Measurements from ENCODE around the gene NRCAM.

NRCAM gene

DNA sequence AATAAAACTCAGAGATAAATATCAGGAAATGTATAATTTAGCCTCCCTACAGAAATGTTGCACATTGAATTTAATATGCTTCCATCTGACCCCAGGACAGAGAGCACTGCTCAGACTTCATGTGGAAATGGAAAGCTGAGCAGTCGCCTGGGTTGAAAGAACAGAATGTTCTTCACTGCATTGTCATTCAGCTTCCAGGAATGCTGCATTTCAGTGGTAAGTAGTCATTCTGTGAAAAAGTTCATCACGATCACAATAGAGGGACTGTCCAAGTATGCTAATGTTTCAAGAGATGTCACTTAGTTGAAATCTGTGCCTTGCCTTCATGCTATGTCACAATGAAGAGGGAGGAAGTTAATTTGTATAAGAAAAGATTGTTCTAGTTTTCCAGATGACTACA is 147.3 kb downstream of the NRCAM start:
- no peak for DNase-seq (ENCODE audit: low spot score)

DNA sequence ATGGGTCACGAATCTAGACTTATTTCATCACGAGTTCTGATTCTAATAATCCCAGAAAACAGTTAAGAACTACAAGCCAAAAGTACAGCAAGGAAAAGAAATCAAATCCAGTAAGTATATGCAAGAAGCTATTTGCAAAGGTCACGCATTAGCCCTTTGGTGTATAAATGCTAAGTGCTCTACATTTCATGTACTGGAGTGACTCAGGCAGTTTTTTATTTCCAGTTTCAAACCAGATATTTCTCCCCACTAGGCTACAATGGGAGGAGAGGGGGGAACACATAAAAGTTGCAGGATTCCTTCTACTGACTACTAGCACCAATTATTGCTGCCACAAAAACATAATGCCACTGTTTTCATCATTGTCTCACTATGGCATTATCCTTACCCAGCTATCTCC is 148.0 kb downstream of the NRCAM start:
- no peak for DNase-seq (ENCODE audit: low spot score)

DNA sequence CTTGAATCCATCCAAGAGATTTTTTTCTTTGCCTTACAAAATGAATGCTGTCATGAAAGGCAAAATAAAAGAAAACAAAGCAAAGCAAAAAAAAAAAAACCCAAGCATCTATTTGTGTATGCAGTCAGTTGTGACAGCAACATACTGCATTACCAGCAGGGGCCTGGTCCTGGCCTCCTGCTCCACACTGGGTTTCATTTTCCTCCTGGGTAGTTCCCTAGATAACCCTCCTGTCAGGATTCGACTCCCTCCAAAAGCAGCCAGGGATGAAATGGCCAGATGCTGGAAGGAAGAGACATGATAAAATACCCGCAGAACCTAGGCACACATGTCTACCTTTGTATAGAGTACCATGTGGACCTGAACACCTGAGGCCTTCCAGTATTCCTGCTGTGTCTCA is 148.6 kb downstream of the NRCAM start:
- DNase-seq (ENCODE audit: low spot score) = no peak

DNA sequence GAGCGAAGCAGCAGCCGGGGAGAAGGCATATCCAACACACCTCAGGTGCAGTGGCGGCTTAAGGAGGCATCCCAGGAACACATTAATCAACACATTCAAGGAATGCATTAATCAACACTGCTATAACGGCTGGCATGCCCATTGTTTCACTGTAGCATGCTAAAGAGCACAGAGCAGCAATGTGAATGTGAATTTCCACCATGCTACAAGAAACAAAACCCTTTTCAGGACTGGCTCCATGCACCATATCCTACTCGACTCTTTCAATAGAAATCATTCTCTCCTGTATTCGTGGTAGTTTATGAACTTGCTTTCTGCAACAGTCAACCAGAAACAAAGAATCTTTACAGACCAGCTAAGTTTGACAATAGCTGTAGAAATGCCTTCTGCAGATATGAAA is 149.0 kb downstream of the NRCAM start:
- no peak for DNase-seq (ENCODE audit: low spot score)

DNA sequence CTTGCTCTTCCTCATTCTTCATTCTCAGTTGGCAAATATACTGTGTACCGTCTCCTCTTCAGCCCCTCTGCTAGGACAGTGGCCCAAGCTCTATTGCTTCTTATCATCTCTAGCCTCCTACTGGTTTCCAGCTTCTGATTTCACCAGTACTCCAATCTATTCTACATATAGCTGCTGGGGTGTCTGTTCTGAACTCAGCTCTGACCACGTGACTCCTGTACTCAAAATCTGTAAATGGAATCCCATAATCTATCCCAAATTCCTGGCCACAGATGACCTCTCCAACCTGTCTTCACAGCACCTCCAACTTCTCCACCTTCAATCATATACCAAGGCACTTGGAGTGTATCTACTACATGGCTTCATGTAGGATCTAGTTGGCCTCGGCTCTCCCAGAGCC is 152.9 kb downstream of the NRCAM start:
- no peak for DNase-seq (ENCODE audit: low spot score)

DNA sequence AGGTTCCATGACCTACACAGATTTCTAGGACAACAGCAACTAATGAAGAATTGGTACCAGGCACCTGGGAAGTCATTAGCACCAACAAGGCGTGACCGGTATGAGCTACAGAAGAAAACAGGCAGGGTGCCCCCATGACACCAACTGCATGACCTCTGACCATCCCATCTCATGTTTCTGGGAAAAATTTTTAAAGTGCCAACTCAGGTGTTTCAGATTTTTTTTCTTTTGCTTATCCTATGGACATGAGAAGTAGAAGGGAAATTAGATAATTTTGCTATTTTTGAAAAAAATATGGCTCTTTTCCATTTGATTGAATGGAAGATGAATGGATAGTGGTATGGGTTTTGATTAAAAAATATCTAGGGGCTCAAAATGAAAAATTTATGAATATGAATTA is 154.8 kb downstream of the NRCAM start:
- no peak for DNase-seq (ENCODE audit: low spot score)

DNA sequence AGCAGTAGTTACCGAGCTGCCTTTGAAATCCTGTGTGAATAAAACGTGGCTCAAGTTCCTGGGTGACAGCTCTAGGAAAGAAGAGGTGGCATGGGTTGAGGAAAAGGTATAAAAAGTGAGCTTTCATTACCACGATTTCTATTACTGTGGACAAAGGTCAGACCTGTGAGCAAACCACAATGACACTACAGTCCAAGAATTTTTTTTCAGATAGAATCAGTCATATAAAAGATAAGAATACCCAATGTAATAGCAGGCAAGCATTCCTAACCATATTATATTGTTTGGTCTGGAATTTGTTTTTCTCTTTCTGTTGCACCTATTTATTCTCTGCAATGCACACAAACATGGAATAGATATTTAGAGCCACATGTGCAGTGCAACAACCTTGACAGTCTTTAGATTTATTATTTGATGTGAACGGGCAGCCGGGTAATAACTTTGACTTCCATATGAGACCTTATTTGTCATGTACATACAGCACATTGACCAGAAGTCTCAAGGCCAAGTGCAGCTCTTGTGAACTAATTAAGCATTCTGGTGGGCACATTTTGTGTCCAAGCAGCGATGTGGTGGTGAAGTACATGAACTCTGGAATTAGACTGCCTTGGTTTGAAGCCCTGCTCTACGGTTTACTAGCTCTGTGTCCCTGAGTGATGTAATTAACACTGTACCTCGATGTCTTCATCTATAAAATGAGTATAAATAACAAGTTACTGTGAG is 156.8 kb downstream of the NRCAM start:
- peak; percentile 20 for DNase-seq (ENCODE audit: low spot score)

DNA sequence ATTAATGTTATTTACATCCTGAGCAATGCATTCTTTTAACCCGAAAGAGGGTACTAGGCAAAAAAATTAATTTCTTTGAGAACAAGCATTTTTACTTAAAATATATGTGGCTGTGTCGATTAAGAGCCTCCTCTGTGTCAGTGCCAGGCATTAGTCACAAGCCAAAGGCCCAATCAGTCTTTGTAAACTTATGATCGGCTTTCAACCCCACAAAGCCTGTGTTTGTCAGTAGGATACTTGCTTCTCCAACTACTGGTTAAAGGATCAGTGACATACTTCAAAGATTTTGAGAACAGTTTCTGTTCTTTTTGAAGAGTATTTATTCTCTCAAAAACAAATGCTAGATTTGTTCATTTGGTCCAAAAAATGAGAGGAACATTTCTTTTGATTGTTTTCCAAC is 159.3 kb downstream of the NRCAM start:
- DNase-seq (ENCODE audit: low spot score) = no peak

DNA sequence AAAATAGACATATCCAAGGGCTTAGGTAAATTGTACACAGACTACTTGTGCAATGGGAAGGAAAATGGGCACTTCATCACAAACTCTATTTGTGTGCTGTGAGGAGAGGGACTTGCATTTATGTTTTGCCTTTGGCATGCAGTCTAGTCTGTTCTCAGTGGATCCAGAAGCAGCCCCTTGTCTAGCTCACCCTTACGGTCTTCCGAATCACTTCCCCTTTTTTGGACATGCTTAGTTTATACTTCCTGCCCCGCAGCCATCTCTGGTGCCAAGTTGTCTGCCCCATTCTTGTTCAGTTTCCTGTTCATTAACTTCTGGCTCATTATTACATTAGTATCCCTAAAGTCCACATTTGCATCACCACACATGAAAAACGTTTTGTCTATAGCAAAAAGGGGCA is 161.6 kb downstream of the NRCAM start:
- no peak for DNase-seq (ENCODE audit: low spot score)

DNA sequence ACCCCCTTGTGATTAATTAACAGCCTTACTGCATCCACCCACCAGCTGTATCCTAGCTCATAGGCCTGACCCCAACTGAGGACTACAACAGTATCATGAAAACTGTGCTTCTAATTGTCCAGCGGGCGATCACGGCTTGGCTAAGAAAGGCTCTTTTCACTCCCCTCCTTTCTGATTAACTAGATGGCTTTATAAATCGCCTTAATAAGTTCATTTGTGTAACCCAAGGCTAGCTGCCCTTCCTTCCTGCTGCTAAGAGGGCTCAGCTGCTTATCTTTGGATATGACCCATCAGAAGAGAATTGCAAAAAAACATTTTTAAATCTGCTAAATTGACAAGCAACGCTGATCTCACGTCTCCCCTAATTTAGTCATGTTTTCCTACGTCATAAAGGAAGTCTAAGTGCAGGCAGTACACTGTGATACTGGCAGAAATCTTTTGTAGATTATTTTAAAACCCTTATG is 163.1 kb downstream of the NRCAM start:
- DNase-seq (ENCODE audit: low spot score) = no peak

DNA sequence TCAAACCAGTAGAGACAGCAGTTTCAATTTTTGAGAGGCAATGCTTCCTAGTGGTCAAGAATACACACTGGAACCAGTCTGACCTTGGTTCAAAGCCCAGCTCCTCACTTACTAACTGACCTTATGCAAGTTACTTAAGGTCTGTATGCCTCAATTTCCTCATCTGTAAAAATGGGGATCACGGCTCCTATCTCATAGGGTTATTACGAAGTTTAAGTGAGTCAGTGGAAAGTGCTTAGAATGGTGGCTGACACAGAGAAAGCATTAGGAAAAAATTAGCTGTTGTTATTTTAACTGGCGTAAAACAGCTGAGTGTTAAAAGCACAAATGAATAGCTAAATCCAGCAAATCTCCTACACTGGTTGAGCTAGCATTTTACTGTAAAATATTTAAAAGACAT is 163.7 kb downstream of the NRCAM start:
- no peak for DNase-seq (ENCODE audit: low spot score)

DNA sequence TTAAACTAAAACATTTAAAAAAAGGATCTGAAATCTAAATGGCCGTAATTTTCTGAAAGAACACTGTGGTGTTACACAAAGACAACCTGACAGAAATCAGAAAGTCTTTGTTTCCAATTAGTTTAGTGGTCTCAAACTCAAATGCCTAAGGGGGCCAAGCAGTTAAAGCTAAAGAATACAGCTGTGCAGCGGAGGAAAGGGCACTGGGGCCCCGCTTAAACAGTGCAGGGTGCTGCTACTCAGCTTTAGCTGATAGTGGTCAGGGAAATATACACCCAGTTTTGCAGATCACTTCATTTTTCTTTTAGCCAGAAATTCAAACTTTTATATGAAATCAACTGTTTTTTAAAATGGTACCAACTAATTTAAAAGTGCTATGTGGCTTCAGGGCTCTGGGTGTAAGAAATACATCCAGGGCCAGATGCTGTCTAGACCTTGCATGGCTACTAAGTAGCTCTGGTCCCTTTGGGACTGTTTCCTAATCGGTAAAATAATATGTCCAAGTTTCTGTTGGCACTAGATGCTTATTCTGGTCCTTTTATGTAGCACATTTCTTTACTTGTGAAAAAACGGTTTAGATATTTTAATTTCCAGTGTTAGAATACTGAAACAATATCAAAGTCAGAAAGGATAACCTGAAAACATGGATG is 164.3 kb downstream of the NRCAM start:
- no peak for DNase-seq (ENCODE audit: low spot score)

DNA sequence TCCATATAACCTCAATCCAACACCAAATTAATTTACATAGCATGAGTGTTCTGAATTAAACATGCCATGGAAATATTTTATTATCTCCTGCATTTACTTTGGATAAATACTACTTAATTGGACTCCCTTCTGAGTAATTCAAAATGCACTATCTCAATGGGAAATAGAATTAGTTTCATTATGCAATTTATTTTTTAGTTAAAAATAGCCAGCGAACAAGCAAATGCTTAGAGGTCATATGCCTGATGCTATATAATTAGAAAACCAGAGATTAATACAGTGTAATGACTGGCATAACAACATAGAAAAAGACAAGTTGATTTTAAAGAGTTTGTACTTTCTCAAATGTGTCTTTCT is 165.1 kb downstream of the NRCAM start:
- no peak for DNase-seq (ENCODE audit: low spot score)

DNA sequence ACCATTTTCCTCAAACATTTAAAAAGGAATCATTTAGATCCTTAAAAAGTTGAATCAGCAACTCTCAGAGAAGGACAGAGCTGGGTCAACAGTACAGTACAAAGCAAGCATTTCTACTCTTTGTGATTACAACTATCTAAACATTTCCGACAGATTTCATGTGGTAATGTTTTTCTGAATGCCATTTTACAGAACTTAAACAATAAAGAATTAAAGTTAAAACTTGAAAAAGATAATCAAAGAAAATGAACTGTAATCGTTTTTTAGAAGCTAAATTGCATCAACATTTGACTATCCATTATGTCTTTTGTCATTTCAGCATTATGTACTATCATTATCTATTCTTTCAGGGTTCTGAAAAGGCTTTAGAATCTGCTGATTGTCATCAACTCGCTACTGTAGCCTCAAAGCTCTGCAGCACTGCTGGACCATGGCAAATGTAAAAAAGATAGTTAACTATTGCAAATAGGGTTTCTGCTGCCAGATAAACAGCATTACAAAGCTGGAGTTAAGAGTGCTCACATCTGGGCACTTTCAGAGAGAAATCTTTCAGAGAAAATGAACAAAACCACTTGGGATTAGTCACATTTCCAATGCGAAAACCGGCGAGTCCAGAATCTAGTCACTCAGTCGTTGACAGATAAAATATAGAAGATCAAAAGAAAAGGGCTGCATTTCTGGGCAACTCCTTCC is 165.6 kb downstream of the NRCAM start:
- DNase-seq (ENCODE audit: low spot score) = no peak

DNA sequence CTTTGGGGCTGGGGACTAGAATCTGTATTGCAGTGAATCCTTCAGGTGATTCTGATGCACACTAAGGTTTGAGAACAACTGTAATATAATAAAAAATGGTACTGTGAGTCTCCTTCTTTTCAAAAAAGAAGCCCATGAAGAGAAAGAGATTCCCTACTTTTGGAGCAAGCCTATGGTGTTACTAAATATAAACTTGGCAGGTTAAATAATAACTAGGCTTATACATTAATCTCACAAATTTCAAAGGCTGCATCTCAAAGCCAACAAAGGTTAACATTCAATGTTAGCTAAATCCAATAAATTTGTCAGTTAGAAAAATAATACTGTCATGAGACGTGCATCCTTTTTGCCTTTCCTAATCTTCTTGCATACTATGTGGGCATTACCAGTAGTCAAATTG is 166.4 kb downstream of the NRCAM start:
- no peak for DNase-seq (ENCODE audit: low spot score)

DNA sequence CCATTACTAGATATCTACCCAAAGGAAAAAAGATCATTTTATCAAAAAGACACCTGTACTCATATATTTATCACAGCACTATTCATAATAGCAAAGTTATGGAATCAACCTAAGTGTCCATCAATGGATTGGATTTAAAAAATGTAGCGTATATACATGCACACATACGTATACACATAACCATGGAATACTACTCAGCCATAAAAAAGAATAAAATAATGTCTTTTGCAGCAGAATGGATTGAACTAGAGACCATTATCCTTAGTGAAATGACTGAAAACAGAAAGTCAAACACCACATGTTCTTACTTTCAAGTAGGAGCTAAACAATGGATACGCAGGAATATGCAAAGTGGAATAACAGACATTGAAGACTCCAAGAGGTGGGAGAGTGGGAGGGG is 168.4 kb downstream of the NRCAM start:
- no peak for DNase-seq (ENCODE audit: low spot score)

DNA sequence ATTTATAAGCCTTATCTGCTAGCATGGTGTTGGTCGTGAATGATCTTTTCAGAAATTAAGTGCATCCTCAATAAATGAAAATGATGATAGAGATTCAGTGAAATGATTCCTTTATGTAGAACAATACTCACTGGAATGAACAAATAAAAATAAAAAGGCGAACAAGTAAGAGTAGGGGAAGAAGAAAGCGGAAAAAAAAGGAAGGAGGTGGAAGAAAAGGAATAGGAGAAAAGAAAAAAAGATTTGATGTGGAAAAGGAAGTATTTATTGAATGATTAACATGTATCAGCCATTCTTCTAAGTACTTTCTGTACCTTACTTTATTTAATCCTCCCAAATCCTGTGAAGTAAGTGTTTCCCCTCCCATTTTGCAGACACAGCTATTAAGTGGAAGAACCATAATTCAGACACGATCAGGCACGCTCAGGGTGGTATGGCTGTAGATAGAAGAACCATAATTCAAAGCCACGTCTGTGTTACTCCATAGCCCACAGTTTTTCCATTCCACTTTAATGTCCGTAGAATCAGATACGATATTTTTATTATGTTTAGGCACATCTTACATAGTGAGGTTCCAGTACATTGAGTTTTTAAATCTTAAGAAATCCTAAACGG is 169.8 kb downstream of the NRCAM start:
- DNase-seq (ENCODE audit: low spot score) = no peak

DNA sequence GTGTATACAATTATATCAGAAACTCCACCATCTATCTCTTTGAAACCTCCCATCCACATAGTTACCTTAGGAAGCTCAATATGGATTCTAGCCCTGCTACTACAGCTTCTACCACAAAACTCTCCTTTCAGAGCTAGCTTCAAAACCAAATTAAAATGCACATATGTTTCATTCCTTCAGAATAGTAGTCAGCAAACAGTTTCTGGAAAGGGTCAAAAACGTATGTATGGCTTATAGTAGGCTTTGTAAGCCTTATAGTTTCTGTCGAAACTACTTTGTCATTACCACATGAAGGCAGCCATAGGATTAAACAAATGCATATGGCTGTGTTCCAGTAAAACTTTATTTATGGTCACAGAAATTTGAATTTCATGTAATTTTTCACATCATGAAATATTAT is 170.5 kb downstream of the NRCAM start:
- DNase-seq (ENCODE audit: low spot score) = no peak

DNA sequence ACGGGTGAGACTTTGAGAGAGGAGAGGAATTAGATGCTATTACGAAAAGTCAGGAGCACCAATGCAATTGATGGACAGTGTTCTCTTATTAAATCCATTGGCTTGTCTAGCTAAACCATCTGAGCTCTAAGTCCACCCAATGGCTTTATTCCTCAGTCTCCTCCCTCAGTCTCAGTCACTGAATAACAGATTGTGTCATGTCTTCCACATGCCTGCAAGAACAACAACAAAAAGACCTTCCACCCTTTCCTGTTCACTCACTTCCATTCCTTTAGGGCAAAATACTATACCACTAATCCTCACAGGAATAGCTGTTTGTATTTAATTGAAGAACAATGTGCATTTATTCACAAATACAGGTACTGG is 171.2 kb downstream of the NRCAM start:
- DNase-seq (ENCODE audit: low spot score) = no peak

DNA sequence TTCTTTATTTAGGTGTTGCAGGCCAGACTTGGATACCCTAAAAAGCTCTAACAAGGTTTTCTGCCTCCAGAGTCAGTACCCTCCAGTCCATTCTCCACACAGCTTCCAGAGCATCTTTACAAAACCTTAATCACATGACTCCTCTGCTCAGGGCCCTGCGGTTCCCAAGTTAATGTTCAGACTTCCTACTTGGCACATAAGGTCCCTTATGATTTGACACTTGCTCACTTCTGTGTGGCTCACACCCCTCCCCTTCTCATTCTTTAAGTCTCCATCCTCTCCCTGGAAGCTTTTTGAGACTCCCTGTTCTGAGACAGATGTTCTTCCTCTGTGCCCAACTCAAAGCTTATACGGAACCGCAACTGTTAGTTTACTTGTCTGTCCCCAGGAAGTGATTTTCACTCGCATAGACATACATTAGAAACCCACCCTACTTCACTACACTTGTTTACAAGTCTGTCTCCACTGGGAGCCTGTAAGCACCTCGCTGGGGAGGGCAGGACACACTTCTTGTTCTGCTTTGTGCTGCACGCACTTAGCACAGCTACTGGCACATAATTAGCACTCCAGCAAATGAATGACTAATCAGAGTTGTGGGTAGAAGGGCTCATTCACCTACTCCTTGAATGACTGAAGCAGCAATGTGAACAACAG is 171.8 kb downstream of the NRCAM start:
- no peak for DNase-seq (ENCODE audit: low spot score)

DNA sequence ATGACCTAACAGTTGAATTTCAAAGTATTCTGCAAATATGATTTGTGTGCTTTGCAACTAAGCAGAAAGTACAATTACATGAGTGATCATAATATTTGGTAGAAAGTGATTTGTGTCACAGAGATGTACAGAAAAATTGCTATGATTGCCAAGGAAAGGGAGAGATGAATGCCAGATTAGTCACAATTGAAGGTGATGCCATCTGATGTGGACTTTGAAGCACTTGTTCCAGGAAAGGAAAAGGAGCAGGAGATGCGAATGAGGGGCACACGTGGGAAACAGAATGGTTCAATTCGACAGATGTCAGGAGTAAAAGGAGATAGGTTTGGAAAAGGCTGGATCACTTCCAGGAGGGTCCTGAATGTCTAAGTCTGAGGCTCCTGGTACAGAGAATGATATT is 173.0 kb downstream of the NRCAM start:
- no peak for DNase-seq (ENCODE audit: low spot score)

DNA sequence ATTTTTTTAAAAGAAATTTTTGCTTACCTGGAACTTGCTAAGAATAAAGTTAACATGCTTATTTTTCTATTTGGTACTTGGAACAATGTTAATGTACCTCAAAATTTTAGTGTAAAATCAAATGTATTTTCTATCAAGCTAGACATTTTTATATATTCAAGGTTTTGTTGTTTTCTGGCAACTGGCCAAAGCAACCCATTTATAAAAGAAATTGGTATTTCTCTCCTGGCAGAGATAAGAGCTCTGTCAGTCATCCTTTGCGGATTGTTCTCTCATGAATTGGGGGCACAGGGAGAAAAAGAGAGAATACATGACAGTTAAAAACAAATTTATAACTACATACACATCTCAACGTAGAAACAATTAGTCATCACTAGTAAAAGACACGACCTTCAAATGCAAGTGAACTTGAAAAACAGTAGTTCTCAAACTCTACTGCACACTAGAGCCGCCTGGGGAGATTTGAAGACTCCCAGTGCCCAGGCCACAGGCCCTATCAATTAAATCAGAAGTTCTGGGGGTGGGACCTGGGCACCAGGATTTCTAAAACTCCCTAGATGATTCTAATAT is 173.7 kb downstream of the NRCAM start:
- DNase-seq (ENCODE audit: low spot score) = no peak

Measured in RKO (cell line).